Choroid plexus epithelial cell (primary cell): ENCODE measurements around the gene TNFRSF11A.

ENCODE experiments used
- DNase-seq: peaks from one replicate; pipeline ENCODE4 v3.0.0-alpha.2; 2010; ENCODE audit warnings: low read depth
- H3K4me3 ChIP-seq: 2 replicates; pipeline ENCODE4 v1.5.1; 2011; ENCODE audit warnings: low read depth, mild to moderate bottlenecking, control low read depth, low read length, moderate library complexity
- TF ChIP-seq, protein P1 (sequence below): conservative IDR thresholded peaks from 2 replicates; pipeline ENCODE4 v1.5.1; 2011; ENCODE audit warnings: low read depth, mild to moderate bottlenecking, control low read depth, inconsistent platforms, low read length, moderate library complexity

The TNFRSF11A gene

GRCh38 chr18:62324917-62325805 is at the start of gene TNFRSF11A:
Gene TNFRSF11A (plus strand): TSS chr18:62325310. CDS start chr18:62325353, 43 bp downstream.
- H3K4me3 ChIP-seq, result peak within 1 kb of the TSS; percentile 37
- no peak for DNase-seq
- TF ChIP-seq, protein P1, sequence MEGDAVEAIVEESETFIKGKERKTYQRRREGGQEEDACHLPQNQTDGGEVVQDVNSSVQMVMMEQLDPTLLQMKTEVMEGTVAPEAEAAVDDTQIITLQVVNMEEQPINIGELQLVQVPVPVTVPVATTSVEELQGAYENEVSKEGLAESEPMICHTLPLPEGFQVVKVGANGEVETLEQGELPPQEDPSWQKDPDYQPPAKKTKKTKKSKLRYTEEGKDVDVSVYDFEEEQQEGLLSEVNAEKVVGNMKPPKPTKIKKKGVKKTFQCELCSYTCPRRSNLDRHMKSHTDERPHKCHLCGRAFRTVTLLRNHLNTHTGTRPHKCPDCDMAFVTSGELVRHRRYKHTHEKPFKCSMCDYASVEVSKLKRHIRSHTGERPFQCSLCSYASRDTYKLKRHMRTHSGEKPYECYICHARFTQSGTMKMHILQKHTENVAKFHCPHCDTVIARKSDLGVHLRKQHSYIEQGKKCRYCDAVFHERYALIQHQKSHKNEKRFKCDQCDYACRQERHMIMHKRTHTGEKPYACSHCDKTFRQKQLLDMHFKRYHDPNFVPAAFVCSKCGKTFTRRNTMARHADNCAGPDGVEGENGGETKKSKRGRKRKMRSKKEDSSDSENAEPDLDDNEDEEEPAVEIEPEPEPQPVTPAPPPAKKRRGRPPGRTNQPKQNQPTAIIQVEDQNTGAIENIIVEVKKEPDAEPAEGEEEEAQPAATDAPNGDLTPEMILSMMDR, result peak; percentile 4

DNA sequence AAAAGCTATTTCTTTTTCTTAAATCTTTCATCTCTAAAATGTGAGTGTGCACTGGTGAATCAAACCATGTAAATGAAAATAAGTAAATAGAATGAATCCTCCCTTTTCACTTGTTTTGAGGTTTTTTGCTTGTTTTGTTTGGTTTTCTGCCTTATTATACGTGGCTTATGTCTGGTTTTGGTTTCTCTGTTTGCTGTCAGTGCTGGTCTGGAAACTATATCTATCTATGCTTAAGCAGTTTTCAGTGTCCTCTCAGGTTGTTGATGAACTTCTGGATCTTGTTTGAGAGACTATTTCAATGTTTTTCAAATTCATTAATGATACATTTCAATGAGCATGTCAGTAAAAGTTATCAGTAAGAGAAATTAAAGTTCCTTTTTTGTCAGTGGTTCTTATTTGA is 48.1 kb upstream of the TNFRSF11A start:
- no peak for DNase-seq
- no peak overlapping the region for H3K4me3 ChIP-seq
- TF ChIP-seq, protein P1, result no peak

GRCh38 chr18:62279561-62279960 is 45.5 kb upstream of the TNFRSF11A start:
- no peak overlapping the region for H3K4me3 ChIP-seq
- DNase-seq, result no peak
- TF ChIP-seq, protein P1, result no peak

DNA sequence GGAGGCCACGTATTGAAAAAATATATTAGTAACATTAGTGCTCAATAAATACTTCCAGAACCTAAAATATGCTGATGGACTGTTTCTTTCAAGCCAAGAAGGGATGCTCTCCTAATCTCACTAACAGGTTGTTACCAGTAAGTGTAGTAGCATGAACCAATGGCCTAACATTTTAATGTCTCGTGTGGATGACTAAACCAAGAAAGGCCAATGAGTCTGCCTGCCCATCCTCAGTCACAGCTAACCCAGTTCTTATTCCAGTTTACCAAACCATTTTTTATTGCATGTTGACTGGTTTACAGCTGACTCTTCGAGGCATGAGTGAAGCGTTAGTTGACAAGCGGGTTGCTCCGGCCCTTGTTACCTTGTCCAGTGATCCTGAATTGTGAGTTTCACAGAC is 45.1 kb upstream of the TNFRSF11A start:
- TF ChIP-seq, protein P1, result no peak
- H3K4me3 ChIP-seq, result no peak overlapping the region
- no peak for DNase-seq

DNA sequence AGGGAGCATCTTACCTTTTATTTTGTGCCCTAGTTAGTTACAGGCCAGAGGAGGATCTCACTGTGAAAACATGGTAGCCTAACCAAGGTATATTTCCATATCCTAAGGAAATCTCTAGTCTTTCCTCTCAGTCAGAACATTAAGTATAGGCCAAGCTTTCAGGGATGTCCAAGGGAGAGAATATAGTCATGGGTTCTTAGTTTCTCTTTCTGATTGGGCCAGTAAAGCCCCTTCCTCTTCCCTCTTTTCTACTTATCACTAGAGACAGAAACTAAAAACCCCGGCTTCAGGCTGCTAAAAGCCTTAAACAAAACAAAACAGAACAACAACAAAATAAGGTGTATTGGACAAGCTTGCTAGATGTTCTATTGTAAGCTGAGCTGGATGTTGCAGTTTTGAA is 44.3 kb upstream of the TNFRSF11A start:
- TF ChIP-seq, protein P1, result no peak
- no peak for DNase-seq
- H3K4me3 ChIP-seq, result no peak overlapping the region

DNA sequence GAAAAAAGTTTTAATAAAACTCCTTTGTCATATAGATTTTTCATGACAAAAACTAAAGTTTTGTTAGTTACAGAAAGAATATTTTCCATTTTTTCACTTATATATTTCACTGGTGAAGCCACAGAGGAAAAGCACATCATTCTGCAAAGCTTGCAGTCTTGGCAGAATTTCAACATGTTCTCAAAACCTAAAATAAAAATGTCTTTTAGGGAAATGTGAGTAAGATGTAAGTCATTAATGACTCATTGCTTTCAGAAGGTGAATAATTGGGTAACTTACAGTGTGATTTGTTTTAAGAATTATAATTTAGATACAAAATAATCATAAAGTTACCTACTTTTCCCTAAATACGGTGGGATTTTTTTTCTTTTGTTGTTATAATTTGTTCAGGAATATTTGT is 43.4 kb upstream of the TNFRSF11A start:
- TF ChIP-seq, protein P1, result no peak
- peak; percentile 87 for DNase-seq
- no peak overlapping the region for H3K4me3 ChIP-seq

GRCh38 chr18:62282188-62282629 is 42.9 kb upstream of the TNFRSF11A start:
- H3K4me3 ChIP-seq, result no peak overlapping the region
- TF ChIP-seq, protein P1, result no peak
- peak; percentile 88 for DNase-seq
